MM.1S (cell line): ENCODE data around the gene RGL2.

ENCODE experiments used
- DNase-seq: peaks from one replicate; pipeline ENCODE4 v3.0.0-alpha.2; 2015
- H2AFZ ChIP-seq: fragments of 300-600 bp; sonication (generic); 2 replicates; pipeline ENCODE4 v1.6.0; 2016; ENCODE audit warnings: antibody characterized with exemption, low read length
- H3F3A ChIP-seq: fragments of 300-600 bp; sonication (generic); 2 replicates; pipeline ENCODE4 v1.6.1; 2016; ENCODE audit warnings: mild to moderate bottlenecking, antibody characterized with exemption, low read length, moderate library complexity, mixed read lengths; ENCODE audit not compliant: insufficient read depth
- H3K27ac ChIP-seq: fragments of 300-600 bp; sonication (generic); 2 replicates; pipeline ENCODE4 v1.5.1; 2016; ENCODE audit warnings: mild to moderate bottlenecking, low read length
- H3K27me3 ChIP-seq: fragments of 300-600 bp; sonication (generic); replicated peaks from 2 replicates; pipeline ENCODE4 v1.6.0; 2016; ENCODE audit warnings: low read length; ENCODE audit not compliant: insufficient read depth
- H3K36me3 ChIP-seq: fragments of 300-600 bp; sonication (generic); replicated peaks from 2 replicates; pipeline ENCODE4 v1.6.1; 2016; ENCODE audit warnings: mild to moderate bottlenecking, low read length, mixed read lengths; ENCODE audit not compliant: insufficient read depth
- H3K4me1 ChIP-seq: fragments of 300-600 bp; sonication (generic); 2 replicates; pipeline ENCODE4 v1.6.1; 2016; ENCODE audit warnings: low read length, mixed read lengths
- H3K4me2 ChIP-seq: fragments of 300-600 bp; sonication (generic); 2 replicates; pipeline ENCODE4 v1.6.0; 2016; ENCODE audit warnings: low read depth, low read length
- H3K4me3 ChIP-seq: fragments of 300-600 bp; sonication (generic); 2 replicates; pipeline ENCODE4 v1.5.1; 2016; ENCODE audit warnings: low read length, mixed read lengths
- H3K79me2 ChIP-seq: fragments of 300-600 bp; sonication (generic); 2 replicates; pipeline ENCODE4 v1.6.1; 2016; ENCODE audit warnings: mixed run types, low read length, mixed read lengths
- H3K9ac ChIP-seq: fragments of 300-600 bp; sonication (generic); 2 replicates; pipeline ENCODE4 v1.6.1; 2016; ENCODE audit warnings: low read length, mixed read lengths
- H3K9me2 ChIP-seq: fragments of 300-600 bp; sonication (generic); replicated peaks from 2 replicates; pipeline ENCODE4 v1.6.1; 2016; ENCODE audit warnings: mild to moderate bottlenecking, low read length, mixed read lengths; ENCODE audit not compliant: insufficient read depth
- H3K9me3 ChIP-seq: fragments of 300-600 bp; sonication (generic); replicated peaks from 2 replicates; pipeline ENCODE4 v1.6.1; 2016; ENCODE audit warnings: mild to moderate bottlenecking, low read length, mixed read lengths; ENCODE audit not compliant: insufficient read depth
- H4K20me1 ChIP-seq: fragments of 300-600 bp; sonication (generic); 2 replicates; pipeline ENCODE4 v1.6.1; 2016; ENCODE audit warnings: mild to moderate bottlenecking, low read length, moderate library complexity, mixed read lengths; ENCODE audit not compliant: insufficient read depth
- EZH2 ChIP-seq: fragments of 300-600 bp; sonication (generic); optimal IDR thresholded peaks from 2 replicates; pipeline ENCODE3; 2017; ENCODE audit warnings: low read depth, mild to moderate bottlenecking, antibody characterized with exemption, low read length, mixed read lengths
- EZH2phosphoT487 ChIP-seq: fragments of 300-600 bp; sonication (generic); IDR thresholded peaks from 2 replicates; pipeline ENCODE4 v1.6.1; 2018; ENCODE audit warnings: antibody characterized with exemption, low read length
- TF ChIP-seq, protein P1 (sequence below): fragments of 300-600 bp; sonication (generic); IDR thresholded peaks from 2 replicates; pipeline ENCODE4 v1.5.1; 2016; ENCODE audit warnings: antibody characterized with exemption, low read length, mixed read lengths

Gene RGL2

GRCh38 chr6:33250731-33251130 lies 48.0 kb downstream of the RGL2 start:
- H3K27me3 ChIP-seq: no peaks in the 10 kb centered on the region
- H3K9me2 ChIP-seq: no peaks in the 10 kb centered on the region
- peaks cover 12% of the 10 kb centered on the region for H3K79me2 ChIP-seq
- no peak overlapping the region for H3K9ac ChIP-seq
- TF ChIP-seq EZH2 (no peak), EZH2phosphoT487 (no peak)
- TF ChIP-seq, protein P1, sequence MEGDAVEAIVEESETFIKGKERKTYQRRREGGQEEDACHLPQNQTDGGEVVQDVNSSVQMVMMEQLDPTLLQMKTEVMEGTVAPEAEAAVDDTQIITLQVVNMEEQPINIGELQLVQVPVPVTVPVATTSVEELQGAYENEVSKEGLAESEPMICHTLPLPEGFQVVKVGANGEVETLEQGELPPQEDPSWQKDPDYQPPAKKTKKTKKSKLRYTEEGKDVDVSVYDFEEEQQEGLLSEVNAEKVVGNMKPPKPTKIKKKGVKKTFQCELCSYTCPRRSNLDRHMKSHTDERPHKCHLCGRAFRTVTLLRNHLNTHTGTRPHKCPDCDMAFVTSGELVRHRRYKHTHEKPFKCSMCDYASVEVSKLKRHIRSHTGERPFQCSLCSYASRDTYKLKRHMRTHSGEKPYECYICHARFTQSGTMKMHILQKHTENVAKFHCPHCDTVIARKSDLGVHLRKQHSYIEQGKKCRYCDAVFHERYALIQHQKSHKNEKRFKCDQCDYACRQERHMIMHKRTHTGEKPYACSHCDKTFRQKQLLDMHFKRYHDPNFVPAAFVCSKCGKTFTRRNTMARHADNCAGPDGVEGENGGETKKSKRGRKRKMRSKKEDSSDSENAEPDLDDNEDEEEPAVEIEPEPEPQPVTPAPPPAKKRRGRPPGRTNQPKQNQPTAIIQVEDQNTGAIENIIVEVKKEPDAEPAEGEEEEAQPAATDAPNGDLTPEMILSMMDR: no peak
- peaks cover 6% of the 10 kb centered on the region for H3F3A ChIP-seq
- no peak for DNase-seq
- H4K20me1 ChIP-seq: no peaks in the 10 kb centered on the region
- no peak overlapping the region for H3K4me3 ChIP-seq
- H2AFZ ChIP-seq: no peak overlapping the region
- H3K4me2 ChIP-seq: peak overlapping the region; percentile 94; the same call in 1 of the 2 replicates
- H3K27ac ChIP-seq: no peak overlapping the region
- H3K4me1 ChIP-seq: peaks cover 10% of the 10 kb centered on the region
- no peaks in the 10 kb centered on the region for H3K9me3 ChIP-seq
- H3K36me3 ChIP-seq: no peaks in the 10 kb centered on the region

GRCh38 chr6:33249732-33250630 lies 48.8 kb downstream of the RGL2 start:
- no peak for DNase-seq
- peak overlapping the region; percentile 94 for H3K4me2 ChIP-seq
- TF ChIP-seq, protein P1: no peak
- TF ChIP-seq EZH2phosphoT487: no peak
- no peak for TF ChIP-seq EZH2

DNA sequence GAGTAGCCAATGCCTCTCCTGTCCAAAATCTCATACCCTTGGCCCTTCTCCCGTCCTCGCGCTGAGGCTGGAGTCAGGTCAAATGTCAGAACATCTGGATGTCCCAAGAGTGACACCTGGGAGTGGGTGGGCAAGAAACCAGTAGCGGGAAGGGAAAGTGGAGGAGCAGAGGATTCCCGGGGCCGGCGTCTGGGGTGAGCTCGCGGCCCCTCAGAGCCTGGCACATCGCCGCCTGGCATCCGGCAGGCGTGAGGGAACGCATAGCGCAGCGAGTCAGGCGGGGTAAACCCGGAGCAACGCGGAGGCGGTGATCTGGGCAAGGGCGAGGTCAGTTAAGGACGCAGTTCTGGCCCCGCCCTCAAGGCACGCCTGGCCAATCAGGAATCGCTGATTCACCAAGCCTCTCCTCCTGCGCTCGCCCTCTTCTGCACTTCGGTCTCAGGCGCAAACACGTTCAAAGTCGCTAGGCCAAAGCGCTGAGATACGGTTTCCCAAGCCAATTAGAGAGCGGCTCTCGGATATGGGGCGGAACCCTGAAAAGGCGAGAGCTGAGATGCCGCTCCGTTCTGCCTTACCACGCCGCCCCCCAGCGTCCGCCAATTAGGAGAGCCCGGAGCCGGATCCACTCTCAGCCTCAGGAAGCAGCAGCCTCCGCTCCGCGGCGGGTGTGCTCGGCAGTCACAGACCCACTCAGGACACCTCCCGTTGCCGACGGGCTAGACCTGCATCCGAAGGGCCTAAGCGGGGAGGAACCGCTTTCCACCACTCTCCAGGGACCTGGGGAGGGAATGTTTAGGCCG lies 49.6 kb downstream of the RGL2 start:
- Histone ChIP-seq H3K36me3 (no peaks in the 10 kb centered on the region), H2AFZ (peak overlapping the region; percentile 91), H3K27ac (peak overlapping the region; percentile 77), H3F3A (peaks cover 6% of the 10 kb centered on the region), H3K9me2 (no peaks in the 10 kb centered on the region), H4K20me1 (no peaks in the 10 kb centered on the region), H3K4me1 (peaks cover 10% of the 10 kb centered on the region), H3K4me3 (peak overlapping the region; percentile 75), H3K79me2 (peaks cover 12% of the 10 kb centered on the region), H3K9me3 (no peaks in the 10 kb centered on the region), H3K4me2 (peak overlapping the region; percentile 100), H3K27me3 (no peaks in the 10 kb centered on the region), H3K9ac (peak overlapping the region; percentile 82)
- TF ChIP-seq EZH2 (no peak), EZH2phosphoT487 (no peak)
- TF ChIP-seq, protein P1: no peak
- peak; percentile 99 for DNase-seq

More at GRCh38 chr6:33249732-33250630, 48.8 kb downstream of the RGL2 start:
- no peaks in the 10 kb centered on the region for H3K27me3 ChIP-seq
- H3K4me1 ChIP-seq: peaks cover 10% of the 10 kb centered on the region
- H3K79me2 ChIP-seq: peaks cover 12% of the 10 kb centered on the region
- H3K9me2 ChIP-seq: no peaks in the 10 kb centered on the region
- H3K9ac ChIP-seq: peak overlapping the region; percentile 82
- peak overlapping the region; percentile 77 for H3K27ac ChIP-seq
- H3K36me3 ChIP-seq: no peaks in the 10 kb centered on the region
- peak overlapping the region; percentile 75 for H3K4me3 ChIP-seq
- H3K9me3 ChIP-seq: no peaks in the 10 kb centered on the region
- peak overlapping the region; percentile 62 for H2AFZ ChIP-seq
- H3F3A ChIP-seq: peaks cover 6% of the 10 kb centered on the region
- no peaks in the 10 kb centered on the region for H4K20me1 ChIP-seq
